ENCODE data around the gene QPCTL.

GRCh38 chr19:45663800-45664199 is 28.7 kb upstream of the QPCTL start:
- TF ChIP-seq, protein P1, sequence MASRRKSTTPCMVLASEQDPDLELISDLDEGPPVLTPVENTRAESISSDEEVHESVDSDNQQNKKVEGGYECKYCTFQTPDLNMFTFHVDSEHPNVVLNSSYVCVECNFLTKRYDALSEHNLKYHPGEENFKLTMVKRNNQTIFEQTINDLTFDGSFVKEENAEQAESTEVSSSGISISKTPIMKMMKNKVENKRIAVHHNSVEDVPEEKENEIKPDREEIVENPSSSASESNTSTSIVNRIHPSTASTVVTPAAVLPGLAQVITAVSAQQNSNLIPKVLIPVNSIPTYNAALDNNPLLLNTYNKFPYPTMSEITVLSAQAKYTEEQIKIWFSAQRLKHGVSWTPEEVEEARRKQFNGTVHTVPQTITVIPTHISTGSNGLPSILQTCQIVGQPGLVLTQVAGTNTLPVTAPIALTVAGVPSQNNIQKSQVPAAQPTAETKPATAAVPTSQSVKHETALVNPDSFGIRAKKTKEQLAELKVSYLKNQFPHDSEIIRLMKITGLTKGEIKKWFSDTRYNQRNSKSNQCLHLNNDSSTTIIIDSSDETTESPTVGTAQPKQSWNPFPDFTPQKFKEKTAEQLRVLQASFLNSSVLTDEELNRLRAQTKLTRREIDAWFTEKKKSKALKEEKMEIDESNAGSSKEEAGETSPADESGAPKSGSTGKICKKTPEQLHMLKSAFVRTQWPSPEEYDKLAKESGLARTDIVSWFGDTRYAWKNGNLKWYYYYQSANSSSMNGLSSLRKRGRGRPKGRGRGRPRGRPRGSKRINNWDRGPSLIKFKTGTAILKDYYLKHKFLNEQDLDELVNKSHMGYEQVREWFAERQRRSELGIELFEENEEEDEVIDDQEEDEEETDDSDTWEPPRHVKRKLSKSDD (CRISPR knock-in tag; IDR thresholded peaks at IDR 0.05; ENCODE audit: low read depth) = no peak
- TF ChIP-seq RBFOX2 (IDR thresholded peaks at IDR 0.05; ENCODE audit: low read depth, low read length) (no peak), CEBPZ (IDR thresholded peaks at IDR 0.05; ENCODE audit: low read length) (no peak), TBP (CRISPR knock-in tag; IDR thresholded peaks at IDR 0.05) (no peak), RAD21 (CRISPR knock-in tag; IDR thresholded peaks at IDR 0.05) (no peak), PRMT3 (CRISPR knock-in tag; IDR thresholded peaks at IDR 0.05; ENCODE audit: borderline replicate concordance, low read depth) (no peak), HOXA5 (CRISPR knock-in tag; IDR thresholded peaks at IDR 0.05) (no peak), YY1 (IDR thresholded peaks at IDR 0.05; ENCODE audit: insufficient read depth, insufficient replicate concordance, low read depth, low read length) (no peak), REXO4 (CRISPR knock-in tag; IDR thresholded peaks at IDR 0.05; ENCODE audit: borderline replicate concordance) (no peak), SATB2 (CRISPR knock-in tag; IDR thresholded peaks at IDR 0.05) (no peak)
